GM12878 (cell line): ENCODE results near the gene PTPRF. TPM values are rescaled to one million over a fixed set of nuclear protein-coding genes. Genes with fewer than 3 reads are reported as not detected.

ENCODE experiments used
- ATAC-seq: fragments of 200-7000 bp; cut with Tn5 transposase; 3 replicates; pipeline ENCODE4 v1.9.1; 2020; ENCODE audit warnings: mild to moderate bottlenecking, moderate library complexity
- BruUV-seq: library from RNA; stranded (reverse); fragments of 400-500 nt; replicated peaks from 2 replicates; lab custom pipeline; 2021; lab: Mats Ljungman, UMichigan
- CTCF ChIA-PET: fragments of 300-600 bp; sonication (Branson Sonifier 250); formaldehyde crosslinking; extraction: SDS; loops from one replicate; lab custom pipeline; 2021; ENCODE audit warnings: inconsistent platforms; lab: Yijun Ruan, JAX
- POLR2A ChIA-PET: fragments of 350-600 bp; formaldehyde crosslinking; extraction: SDS; loops from one replicate; lab custom pipeline; 2021; ENCODE audit warnings: inconsistent platforms; lab: Charles Lee
- RAD21 ChIA-PET: fragments of 300-600 bp; sonication (Branson Sonifier 250); formaldehyde crosslinking; loops from one replicate; lab custom pipeline; 2023; ENCODE audit warnings: antibody characterized with exemption; ENCODE audit not compliant: unreplicated experiment; lab: Charles Lee
- SMC1A ChIA-PET: fragments of 300-600 bp; sonication (Branson Sonifier 250); formaldehyde crosslinking; loops from one replicate; lab custom pipeline; 2023; ENCODE audit not compliant: unreplicated experiment, uncharacterized antibody; lab: Charles Lee
- DNase-seq: peaks from one replicate; pipeline ENCODE4 v3.0.0-alpha.2; 2011; ENCODE audit warnings: low read depth, low spot score
- FAIRE-seq: peaks from 3 replicates; lab custom pipeline; 2011; peaks lifted over from hg19 to GRCh38; lab: Jason Lieb, UNC
- H2AFZ ChIP-seq: 2 replicates; pipeline ENCODE4 v1.6.0; 2011; ENCODE audit warnings: low read depth, low read length, control low read depth; ENCODE audit not compliant: control insufficient read depth
- H3K27ac ChIP-seq: 2 replicates; pipeline ENCODE4 v1.5.1; 2011; ENCODE audit warnings: control low read depth; ENCODE audit not compliant: control insufficient read depth, insufficient read depth
- H3K27me3 ChIP-seq, 2 experiments: replicated peaks in 1 of 2; 2 replicates each; pipeline versions ENCODE4 v1.6.0 to v1.6.1; 2011; ENCODE audit warnings: low read length in 1 of 2; ENCODE audit not compliant: control insufficient read depth in 2 of 2, insufficient read depth in 2 of 2
- H3K36me3 ChIP-seq, 2 experiments: 2 replicates each; pipeline ENCODE4 v1.5.1; 2011; ENCODE audit warnings: low read length in 1 of 2; ENCODE audit not compliant: control insufficient read depth in 2 of 2, insufficient read depth in 2 of 2
- H3K4me1 ChIP-seq: 2 replicates; pipeline ENCODE4 v1.6.1; 2011; ENCODE audit warnings: mild to moderate bottlenecking, low read length, moderate library complexity, mixed read lengths; ENCODE audit not compliant: control insufficient read depth, insufficient read depth
- H3K4me2 ChIP-seq: 2 replicates; pipeline ENCODE4 v1.6.0; 2011; ENCODE audit warnings: control low read depth; ENCODE audit not compliant: control insufficient read depth, insufficient read depth
- H3K4me3 ChIP-seq: fragments of 200-600 bp; sonication (generic); 2 replicates; pipeline ENCODE4 v1.5.1; 2016
- H3K79me2 ChIP-seq: 2 replicates; pipeline ENCODE4 v1.6.0; 2011; ENCODE audit warnings: low read length; ENCODE audit not compliant: control insufficient read depth, insufficient read depth
- H3K9ac ChIP-seq: 2 replicates; pipeline ENCODE4 v1.8.0; 2011; ENCODE audit warnings: low read length, control low read depth, mixed read lengths; ENCODE audit not compliant: control insufficient read depth, insufficient read depth
- H3K9me3 ChIP-seq: replicated peaks from 3 replicates; pipeline ENCODE4 v1.5.1; 2011; ENCODE audit warnings: mild to moderate bottlenecking, low read length; ENCODE audit not compliant: control insufficient read depth, insufficient read depth
- H4K20me1 ChIP-seq: 2 replicates; pipeline ENCODE4 v1.6.0; 2011; ENCODE audit not compliant: control insufficient read depth, insufficient read depth
- HDGF ChIP-seq: fragments of 450-650 bp; IDR thresholded peaks from 2 replicates; pipeline ENCODE4 v1.6.1; 2016; ENCODE audit warnings: antibody characterized with exemption
- PAX8 ChIP-seq: fragments of 450-650 bp; IDR thresholded peaks from 2 replicates; pipeline ENCODE4 v1.6.1; 2017; ENCODE audit warnings: mild to moderate bottlenecking, moderate library complexity
- RAD21 ChIP-seq: IDR thresholded peaks from 2 replicates; pipeline ENCODE4 v1.6.1; 2011; ENCODE audit warnings: mild to moderate bottlenecking, low read depth, low read length, moderate library complexity; ENCODE audit not compliant: insufficient read depth
- SMC3 ChIP-seq: IDR thresholded peaks from 2 replicates; pipeline ENCODE4 v1.6.1; 2011; ENCODE audit warnings: low read length, improper control_type of control experiment, borderline replicate concordance
- ZZZ3 ChIP-seq: IDR thresholded peaks from 2 replicates; pipeline ENCODE4 v1.6.1; 2011; ENCODE audit warnings: low read depth; ENCODE audit not compliant: control insufficient read depth, insufficient read length
- WGBS: methylation state at CpG from one replicate; pipeline ENCODE4 v1.1.6; 2016; ENCODE audit warnings: low lambda C conversion rate; ENCODE audit not compliant: insufficient replicate concordance, insufficient coverage; ENCODE audit errors: missing lambda C conversion rate; 5-methylcytosine and 5-hydroxymethylcytosine counted together
- in situ Hi-C: fragments of 300-500 bp; cut with MboI; formaldehyde crosslinking; loops from 9 replicates; pipeline ENCODE4 v1.14.3; 2018; ENCODE audit warnings: mixed read lengths
- intact Hi-C: fragments of 100-400 bp; cut with micrococcal nuclease; formaldehyde crosslinking; loops from one replicate; pipeline ENCODE4 v1.14.2; 2022; ENCODE audit not compliant: unreplicated experiment
- polyA plus RNA-seq, 11 experiments: library from polyadenylated mRNA; depleted of rRNA in 4 of 11; unstranded in 6 of 11; stranded (reverse) in 5 of 11; fragments of >200 nt; fragmentation: Nextera tagmentation in 4 of 11; fragmentation: Illumina TruSeq in 1 of 11; extraction: Ambion mirVana in 4 of 11; extraction: Trizol in 1 of 11; gene quantifications; 1 replicate in 1 of 11; 2 replicates in 10 of 11; pipeline versions ENCODE4 v1.2.1 to v1.2.3, GENCODE V29; 2011 to 2016; ENCODE audit warnings: inconsistent platforms in 2 of 11, missing spikeins in 2 of 11, low read depth in 1 of 11
- total RNA-seq, 4 experiments: library from RNA; depleted of rRNA in 3 of 4; stranded (reverse); fragments of >200 nt in 3 of 4; fragmentation: Illumina TruSeq in 1 of 4; extraction: Trizol in 1 of 4; gene quantifications; 2 replicates each; pipeline versions ENCODE4 v1.2.1 to v1.2.3, GENCODE V29; 2013 to 2021
- TF ChIP-seq, protein P1 (sequence below): IDR thresholded peaks from 2 replicates; pipeline ENCODE4 v1.6.1; 2012; ENCODE audit warnings: low read depth, low read length, improper control_type of control experiment
- TF ChIP-seq, protein P2 (sequence below), 3 experiments: IDR thresholded peaks in 2 of 3; conservative IDR thresholded peaks in 1 of 3; 2 replicates each; pipeline ENCODE4 v1.5.1; 2011; ENCODE audit warnings: low read depth in 3 of 3, low read length in 3 of 3, mild to moderate bottlenecking in 3 of 3, control low read depth in 2 of 3, moderate library complexity in 2 of 3, inconsistent platforms in 1 of 3, mixed read lengths in 1 of 3; ENCODE audit not compliant: control insufficient read depth in 2 of 3, insufficient read depth in 1 of 3; ENCODE audit errors: extremely low read depth in 1 of 3

PTPRF gene
- total and polyA plus RNA-seq, 10 of the 15 experiments (the other 5 are each of a cell fraction or from before 2014, with no cell fraction given), result 0.04 to 2.6 (median 0.32) TPM

DNA sequence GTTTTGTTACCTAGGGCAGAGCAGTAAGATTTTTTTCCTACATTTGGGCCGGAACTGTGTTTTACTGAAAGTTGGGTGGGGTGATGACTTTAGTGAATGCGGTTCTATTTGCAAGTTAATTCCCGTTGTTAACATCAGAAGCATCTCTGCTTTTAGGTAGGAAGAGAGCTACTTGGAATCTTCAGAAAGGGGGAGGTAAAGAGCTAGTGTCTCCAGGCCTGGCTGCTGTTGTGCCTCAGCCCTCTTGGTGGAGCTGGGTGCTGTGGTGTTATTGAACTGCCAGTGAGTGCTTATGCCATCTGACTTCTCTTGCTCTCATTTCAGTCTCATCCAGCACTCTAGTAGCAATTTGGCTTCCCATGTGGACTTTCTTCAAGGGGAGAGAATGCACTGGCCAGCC lies 122.7 kb downstream of the PTPRF start:
- RAD21 ChIA-PET, result interaction anchor here (0.7 to 6.1 kb wide), 17 partner anchors 10 to 414 kb away, joined by 3 to 96 read pairs (median 3); partner anchors contain the start of genes ARTN, IPO13, PTPRF and ST3GAL3
- H3K27ac ChIP-seq, result peak overlapping the region; percentile 78
- FAIRE-seq, result no peak
- TF ChIP-seq ZZZ3 (no peak), PAX8 (no peak), HDGF (no peak), SMC3 (peak; percentile 19; the same call in 1 of the 2 replicates), RAD21 (peak; percentile 42; the same call in 1 of the 2 replicates)
- TF ChIP-seq, protein P1, sequence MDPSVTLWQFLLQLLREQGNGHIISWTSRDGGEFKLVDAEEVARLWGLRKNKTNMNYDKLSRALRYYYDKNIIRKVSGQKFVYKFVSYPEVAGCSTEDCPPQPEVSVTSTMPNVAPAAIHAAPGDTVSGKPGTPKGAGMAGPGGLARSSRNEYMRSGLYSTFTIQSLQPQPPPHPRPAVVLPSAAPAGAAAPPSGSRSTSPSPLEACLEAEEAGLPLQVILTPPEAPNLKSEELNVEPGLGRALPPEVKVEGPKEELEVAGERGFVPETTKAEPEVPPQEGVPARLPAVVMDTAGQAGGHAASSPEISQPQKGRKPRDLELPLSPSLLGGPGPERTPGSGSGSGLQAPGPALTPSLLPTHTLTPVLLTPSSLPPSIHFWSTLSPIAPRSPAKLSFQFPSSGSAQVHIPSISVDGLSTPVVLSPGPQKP, result no peak
- TF ChIP-seq, protein P2, sequence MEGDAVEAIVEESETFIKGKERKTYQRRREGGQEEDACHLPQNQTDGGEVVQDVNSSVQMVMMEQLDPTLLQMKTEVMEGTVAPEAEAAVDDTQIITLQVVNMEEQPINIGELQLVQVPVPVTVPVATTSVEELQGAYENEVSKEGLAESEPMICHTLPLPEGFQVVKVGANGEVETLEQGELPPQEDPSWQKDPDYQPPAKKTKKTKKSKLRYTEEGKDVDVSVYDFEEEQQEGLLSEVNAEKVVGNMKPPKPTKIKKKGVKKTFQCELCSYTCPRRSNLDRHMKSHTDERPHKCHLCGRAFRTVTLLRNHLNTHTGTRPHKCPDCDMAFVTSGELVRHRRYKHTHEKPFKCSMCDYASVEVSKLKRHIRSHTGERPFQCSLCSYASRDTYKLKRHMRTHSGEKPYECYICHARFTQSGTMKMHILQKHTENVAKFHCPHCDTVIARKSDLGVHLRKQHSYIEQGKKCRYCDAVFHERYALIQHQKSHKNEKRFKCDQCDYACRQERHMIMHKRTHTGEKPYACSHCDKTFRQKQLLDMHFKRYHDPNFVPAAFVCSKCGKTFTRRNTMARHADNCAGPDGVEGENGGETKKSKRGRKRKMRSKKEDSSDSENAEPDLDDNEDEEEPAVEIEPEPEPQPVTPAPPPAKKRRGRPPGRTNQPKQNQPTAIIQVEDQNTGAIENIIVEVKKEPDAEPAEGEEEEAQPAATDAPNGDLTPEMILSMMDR (IDR thresholded peaks at IDR 0.05 in 2 of 3, conservative IDR thresholded peaks at IDR 0.05 in 1 of 3; ENCODE audit: control insufficient read depth in 2 of 3, extremely low read depth in 1 of 3, insufficient read depth in 1 of 3, low read depth in 3 of 3, low read length in 3 of 3), result peak; percentile 52 to 79 (median 67); a peak in 5 of 6 replicates
- TF ChIP-seq, all 136 proteins: peak for 3
- Histone ChIP-seq H3K36me3 (peaks cover 6 to 18% of the 10 kb centered on the region in 2 experiments; a peak in 3 of 4 replicates), H3K79me2 (peaks cover 34% of the 10 kb centered on the region), H3K4me3 (peak overlapping the region; percentile 34; the same call in 1 of the 2 replicates), H3K9ac (peak overlapping the region; percentile 18), H3K9me3 (no peaks in the 10 kb centered on the region), H4K20me1 (no peaks in the 10 kb centered on the region), H2AFZ (no peak overlapping the region), H3K4me1 (peaks cover 10% of the 10 kb centered on the region), H3K27me3 (no peaks in the 10 kb centered on the region), H3K4me2 (peak overlapping the region; percentile 71)
- ATAC-seq (peak; percentile 32), DNase-seq (peak; percentile 16)
- BruUV-seq, result no TSS peak
- POLR2A ChIA-PET, result interaction anchor here (0.5 to 5.7 kb wide), 7 partner anchors 8 to 57 kb away, joined by 3 to 37 read pairs (median 7); partner anchors contain the start of gene ST3GAL3
- in situ Hi-C loops (no loop called here), intact Hi-C loops (loop anchor here (10.0 kb wide), 1 partner anchor 429 kb away; no protein-coding TSS in a partner anchor)
- CTCF ChIA-PET, result interaction anchor here (0.6 to 8.3 kb wide), 31 partner anchors 10 to 426 kb away, joined by 3 to 95 read pairs (median 4); partner anchors contain the start of genes ARTN and ST3GAL3
- 71% methylated on average over 3 of the region's 3 CpGs for WGBS
- SMC1A ChIA-PET, result interaction anchor here (0.7 to 3.6 kb wide), 17 partner anchors 8 to 426 kb away, joined by 3 to 34 read pairs (median 5); partner anchors contain the start of gene ST3GAL3
